22Rv1 (cell line): ENCODE data around the gene UNC45B.
"Not testable (repeated sequence)": the region's sequence is repeated elsewhere in the genome, so short reads cannot be mapped to it uniquely, and the experiment has no call there.

Source experiments
- H3K27ac ChIP-seq: fragments of 450-650 bp; 2 replicates; pipeline ENCODE4 v1.5.1; 2017
- CTCF ChIP-seq: fragments of 450-650 bp; IDR thresholded peaks from 2 replicates; pipeline ENCODE4 v1.5.1; 2017; ENCODE audit warnings: mild to moderate bottlenecking
- ZFX ChIP-seq: fragments of 450-650 bp; IDR thresholded peaks from 2 replicates; pipeline ENCODE4 v1.6.1; 2017; ENCODE audit warnings: antibody characterized with exemption, borderline replicate concordance

The UNC45B gene

GRCh38 chr17:35167666-35168065 is 20.0 kb downstream of the UNC45B start:
- TF ChIP-seq CTCF: no peak
- no peak for TF ChIP-seq ZFX
- no peak overlapping the region for H3K27ac ChIP-seq

- no peak overlapping the region for H3K27ac ChIP-seq
- TF ChIP-seq ZFX (no peak), CTCF (no peak)
Measured at GRCh38 chr17:35169835-35170363, 22.3 kb downstream of the UNC45B start.

- TF ChIP-seq ZFX (no peak), CTCF (peak; percentile 21; the same call in 1 of the 2 replicates)
- no peak overlapping the region for H3K27ac ChIP-seq
Measured at GRCh38 chr17:35170968-35171771, 23.6 kb downstream of the UNC45B start.

GRCh38 chr17:35171834-35172233 is 24.2 kb downstream of the UNC45B start:
- H3K27ac ChIP-seq: no peak overlapping the region
- TF ChIP-seq ZFX (no peak), CTCF (no peak)

- not testable (repeated sequence) for H3K27ac ChIP-seq
Measured at GRCh38 chr17:35172321-35172720, 24.7 kb downstream of the UNC45B start.

GRCh38 chr17:35174835-35175334 is 27.3 kb downstream of the UNC45B start:
- no peak for TF ChIP-seq CTCF
- TF ChIP-seq ZFX: no peak
- no peak overlapping the region for H3K27ac ChIP-seq

- TF ChIP-seq CTCF: no peak
- TF ChIP-seq ZFX: no peak
- no peak overlapping the region for H3K27ac ChIP-seq
Measured at GRCh38 chr17:35175638-35176415, 28.2 kb downstream of the UNC45B start.
